WTC11 (cell line): ENCODE results near the gene TWIST2. TPM values are rescaled to one million over a fixed set of nuclear protein-coding genes. Genes with fewer than 3 reads are reported as not detected.

Experiments
- ATAC-seq: fragments of 200-7000 bp; cut with Tn5 transposase; 2 replicates; pipeline ENCODE4 v1.10.0; 2021; ENCODE audit warnings: mild to moderate bottlenecking, moderate library complexity
- CTCF ChIA-PET: fragments of 300-600 bp; sonication (Branson Sonifier 250); formaldehyde crosslinking; loops from one replicate; lab custom pipeline; 2021; ENCODE audit warnings: antibody characterized with exemption; lab: Charles Lee
- POLR2A ChIA-PET: fragments of 350-600 bp; sonication (Branson Sonifier 250); formaldehyde crosslinking; loops from one replicate; lab custom pipeline; 2021; ENCODE audit warnings: antibody characterized with exemption; lab: Charles Lee
- DNase-seq: peaks from one replicate; pipeline ENCODE4 v3.0.0; 2021; ENCODE audit warnings: low spot score
- H3K27ac Mint-ChIP-seq: 2 replicates; pipeline ENCODE4 v1.8.0; 2021; ENCODE audit warnings: mixed read lengths
- H3K27me3 Mint-ChIP-seq: 2 replicates; pipeline ENCODE4 v1.8.0; 2021; ENCODE audit warnings: low read depth, mild to moderate bottlenecking, moderate library complexity, mixed read lengths
- H3K36me3 Mint-ChIP-seq: 2 replicates; pipeline ENCODE4 v1.8.0; 2021; ENCODE audit warnings: mixed read lengths
- H3K4me1 Mint-ChIP-seq: 2 replicates; pipeline ENCODE4 v1.8.0; 2022; ENCODE audit warnings: mixed read lengths
- H3K4me3 Mint-ChIP-seq: 2 replicates; pipeline ENCODE4 v1.8.0; 2021; ENCODE audit warnings: mild to moderate bottlenecking, moderate library complexity, mixed read lengths
- H3K9me3 Mint-ChIP-seq: 2 replicates; pipeline ENCODE4 v1.8.0; 2021; ENCODE audit warnings: mixed read lengths
- ESRRA ChIP-seq: sonication (generic); formaldehyde crosslinking; IDR thresholded peaks from 2 replicates; pipeline ENCODE4 v1.8.1; 2022; ENCODE audit warnings: mild to moderate bottlenecking, missing genetic modification reagents, borderline replicate concordance
- FOXP1 ChIP-seq: sonication (generic); formaldehyde crosslinking; IDR thresholded peaks from 2 replicates; pipeline ENCODE4 v1.8.0; 2022; ENCODE audit warnings: missing genetic modification reagents, mild to moderate bottlenecking, moderate library complexity, borderline replicate concordance
- NR1H2 ChIP-seq: sonication (generic); formaldehyde crosslinking; IDR thresholded peaks from 2 replicates; pipeline ENCODE4 v1.9.0; 2021; ENCODE audit warnings: mild to moderate bottlenecking, moderate library complexity, missing genetic modification reagents
- OVOL2 ChIP-seq: fragments of 250-450 bp; sonication (Bioruptor Pico); IDR thresholded peaks from 2 replicates; pipeline ENCODE4 v1.9.0; 2021; ENCODE audit warnings: mild to moderate bottlenecking, borderline replicate concordance
- RELA ChIP-seq: sonication (generic); formaldehyde crosslinking; IDR thresholded peaks from 2 replicates; pipeline ENCODE4 v1.8.1; 2022; ENCODE audit warnings: missing genetic modification reagents, mild to moderate bottlenecking, borderline replicate concordance
- RORB ChIP-seq: fragments of 250-450 bp; sonication (Bioruptor Pico); IDR thresholded peaks from 2 replicates; pipeline ENCODE4 v1.9.0; 2021; ENCODE audit warnings: mild to moderate bottlenecking
- SMAD3 ChIP-seq: sonication (generic); formaldehyde crosslinking; IDR thresholded peaks from 2 replicates; pipeline ENCODE4 v1.8.0; 2022; ENCODE audit warnings: missing genetic modification reagents, mild to moderate bottlenecking, borderline replicate concordance
- TCF7 ChIP-seq: sonication (generic); formaldehyde crosslinking; IDR thresholded peaks from 2 replicates; pipeline ENCODE4 v1.8.0; 2022; ENCODE audit warnings: mild to moderate bottlenecking, low read depth, missing genetic modification reagents, moderate library complexity
- ZNF138 ChIP-seq: sonication (generic); formaldehyde crosslinking; conservative IDR thresholded peaks from 2 replicates; pipeline ENCODE4 v1.8.1; 2022; ENCODE audit warnings: mild to moderate bottlenecking, moderate library complexity, missing genetic modification reagents
- ZNF416 ChIP-seq: fragments of 250-450 bp; sonication (Bioruptor Pico); IDR thresholded peaks from 2 replicates; pipeline ENCODE4 v1.9.0; 2021; ENCODE audit warnings: mild to moderate bottlenecking, inconsistent platforms
- ZNF671 ChIP-seq: fragments of 250-450 bp; sonication (Bioruptor Pico); IDR thresholded peaks from 2 replicates; pipeline ENCODE4 v1.8.0; 2021; ENCODE audit warnings: mild to moderate bottlenecking
- total RNA-seq: library from RNA; stranded (reverse); gene quantifications from 3 replicates; pipeline ENCODE4 v1.2.3, GENCODE V29; 2021
- TF ChIP-seq, protein P1 (sequence below): sonication (generic); formaldehyde crosslinking; IDR thresholded peaks from 2 replicates; pipeline ENCODE4 v1.8.0; 2022; ENCODE audit warnings: mild to moderate bottlenecking, missing genetic modification reagents
- TF ChIP-seq, protein P2 (sequence below): sonication (generic); formaldehyde crosslinking; IDR thresholded peaks from 2 replicates; pipeline ENCODE4 v1.8.0; 2022; ENCODE audit warnings: mild to moderate bottlenecking, missing genetic modification reagents
- TF ChIP-seq, protein P3 (sequence below): sonication (generic); formaldehyde crosslinking; IDR thresholded peaks from 2 replicates; pipeline ENCODE4 v1.8.1; 2023; ENCODE audit warnings: mild to moderate bottlenecking, missing genetic modification reagents, moderate library complexity
- TF ChIP-seq, protein P4 (sequence below): sonication (generic); formaldehyde crosslinking; IDR thresholded peaks from 2 replicates; pipeline ENCODE4 v1.8.1; 2022; ENCODE audit warnings: low read depth, mild to moderate bottlenecking, moderate library complexity, missing genetic modification reagents, borderline replicate concordance
- TF ChIP-seq, protein P5 (sequence below): sonication (generic); formaldehyde crosslinking; IDR thresholded peaks from 2 replicates; pipeline ENCODE4 v1.8.1; 2023; ENCODE audit warnings: mild to moderate bottlenecking, missing genetic modification reagents
- TF ChIP-seq, protein P6 (sequence below): fragments of 250-450 bp; sonication (Bioruptor Pico); IDR thresholded peaks from 2 replicates; pipeline ENCODE4 v1.9.0; 2021; ENCODE audit warnings: mild to moderate bottlenecking

The TWIST2 gene
- total RNA-seq, 1 experiment from 2014 or later, result 5.7 TPM

DNA sequence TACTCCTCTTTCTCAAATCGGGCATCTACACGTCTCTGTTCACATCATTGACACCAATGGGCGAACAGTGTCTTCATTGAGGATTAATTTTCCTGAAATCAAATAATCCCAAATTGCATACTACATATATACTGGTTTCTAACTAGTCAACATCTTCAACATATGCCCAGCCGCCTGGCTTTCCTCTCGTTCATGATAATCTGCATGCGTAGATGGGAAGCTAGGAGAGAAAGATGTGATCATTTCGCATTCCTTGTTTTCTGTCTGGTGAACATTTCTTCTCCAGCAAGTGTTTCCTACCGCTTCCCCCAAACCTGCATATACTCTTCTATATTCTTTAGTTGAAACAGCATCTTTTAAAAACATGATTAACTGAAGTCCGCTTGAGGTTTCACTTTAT, 7.4 kb downstream of the TWIST2 start (continued):
- TF ChIP-seq, protein P1, sequence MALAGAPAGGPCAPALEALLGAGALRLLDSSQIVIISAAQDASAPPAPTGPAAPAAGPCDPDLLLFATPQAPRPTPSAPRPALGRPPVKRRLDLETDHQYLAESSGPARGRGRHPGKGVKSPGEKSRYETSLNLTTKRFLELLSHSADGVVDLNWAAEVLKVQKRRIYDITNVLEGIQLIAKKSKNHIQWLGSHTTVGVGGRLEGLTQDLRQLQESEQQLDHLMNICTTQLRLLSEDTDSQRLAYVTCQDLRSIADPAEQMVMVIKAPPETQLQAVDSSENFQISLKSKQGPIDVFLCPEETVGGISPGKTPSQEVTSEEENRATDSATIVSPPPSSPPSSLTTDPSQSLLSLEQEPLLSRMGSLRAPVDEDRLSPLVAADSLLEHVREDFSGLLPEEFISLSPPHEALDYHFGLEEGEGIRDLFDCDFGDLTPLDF (CRISPR knock-in tag), result no peak
- no peak for TF ChIP-seq NR1H2 (CRISPR knock-in tag)

DNA sequence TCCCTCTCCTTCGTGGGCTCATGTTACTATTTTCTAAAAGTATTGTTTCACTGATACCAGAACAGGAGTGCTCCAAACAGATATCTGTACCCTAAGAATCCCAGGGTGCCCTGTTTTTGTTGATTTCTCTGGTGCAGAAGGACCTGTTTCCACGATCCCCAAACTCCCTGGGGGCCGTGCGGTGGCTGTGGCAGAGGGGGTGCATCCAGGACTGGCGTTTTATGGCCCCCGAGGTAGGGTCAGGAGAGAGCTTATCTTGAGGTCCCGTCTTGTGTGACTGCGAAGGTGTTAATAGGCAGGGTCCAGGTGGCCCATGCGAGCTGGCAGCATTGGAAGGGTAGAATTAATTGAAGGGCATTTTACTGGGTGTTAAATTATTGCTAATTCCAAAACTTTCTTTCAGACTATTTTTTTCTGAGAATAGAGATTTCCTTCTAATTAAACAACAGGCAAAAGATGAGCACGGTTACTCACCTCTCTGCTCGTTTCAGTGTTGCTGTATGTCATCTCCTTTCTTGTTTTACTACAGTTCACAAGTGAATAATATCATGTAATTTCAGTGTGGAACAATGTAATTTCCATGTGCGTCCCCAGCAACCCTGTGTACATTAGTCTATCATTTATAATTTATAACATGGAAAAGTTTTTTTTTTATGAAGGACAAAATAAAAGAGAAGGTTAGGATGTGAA, 8.2 kb downstream of the TWIST2 start:
- ChIA-PET POLR2A (no interaction called here), CTCF (no interaction called here)
- no peak for TF ChIP-seq ESRRA
- TF ChIP-seq, protein P2, sequence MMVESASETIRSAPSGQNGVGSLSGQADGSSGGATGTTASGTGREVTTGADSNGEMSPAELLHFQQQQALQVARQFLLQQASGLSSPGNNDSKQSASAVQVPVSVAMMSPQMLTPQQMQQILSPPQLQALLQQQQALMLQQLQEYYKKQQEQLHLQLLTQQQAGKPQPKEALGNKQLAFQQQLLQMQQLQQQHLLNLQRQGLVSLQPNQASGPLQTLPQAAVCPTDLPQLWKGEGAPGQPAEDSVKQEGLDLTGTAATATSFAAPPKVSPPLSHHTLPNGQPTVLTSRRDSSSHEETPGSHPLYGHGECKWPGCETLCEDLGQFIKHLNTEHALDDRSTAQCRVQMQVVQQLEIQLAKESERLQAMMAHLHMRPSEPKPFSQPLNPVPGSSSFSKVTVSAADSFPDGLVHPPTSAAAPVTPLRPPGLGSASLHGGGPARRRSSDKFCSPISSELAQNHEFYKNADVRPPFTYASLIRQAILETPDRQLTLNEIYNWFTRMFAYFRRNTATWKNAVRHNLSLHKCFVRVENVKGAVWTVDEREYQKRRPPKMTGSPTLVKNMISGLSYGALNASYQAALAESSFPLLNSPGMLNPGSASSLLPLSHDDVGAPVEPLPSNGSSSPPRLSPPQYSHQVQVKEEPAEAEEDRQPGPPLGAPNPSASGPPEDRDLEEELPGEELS (CRISPR knock-in tag), result no peak
- no peak for TF ChIP-seq RELA (CRISPR knock-in tag)
- TF ChIP-seq FOXP1 (CRISPR knock-in tag), result no peak
- no peak for TF ChIP-seq TCF7
- TF ChIP-seq, protein P3, sequence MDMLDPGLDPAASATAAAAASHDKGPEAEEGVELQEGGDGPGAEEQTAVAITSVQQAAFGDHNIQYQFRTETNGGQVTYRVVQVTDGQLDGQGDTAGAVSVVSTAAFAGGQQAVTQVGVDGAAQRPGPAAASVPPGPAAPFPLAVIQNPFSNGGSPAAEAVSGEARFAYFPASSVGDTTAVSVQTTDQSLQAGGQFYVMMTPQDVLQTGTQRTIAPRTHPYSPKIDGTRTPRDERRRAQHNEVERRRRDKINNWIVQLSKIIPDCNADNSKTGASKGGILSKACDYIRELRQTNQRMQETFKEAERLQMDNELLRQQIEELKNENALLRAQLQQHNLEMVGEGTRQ, result no peak
- TF ChIP-seq, protein P4, sequence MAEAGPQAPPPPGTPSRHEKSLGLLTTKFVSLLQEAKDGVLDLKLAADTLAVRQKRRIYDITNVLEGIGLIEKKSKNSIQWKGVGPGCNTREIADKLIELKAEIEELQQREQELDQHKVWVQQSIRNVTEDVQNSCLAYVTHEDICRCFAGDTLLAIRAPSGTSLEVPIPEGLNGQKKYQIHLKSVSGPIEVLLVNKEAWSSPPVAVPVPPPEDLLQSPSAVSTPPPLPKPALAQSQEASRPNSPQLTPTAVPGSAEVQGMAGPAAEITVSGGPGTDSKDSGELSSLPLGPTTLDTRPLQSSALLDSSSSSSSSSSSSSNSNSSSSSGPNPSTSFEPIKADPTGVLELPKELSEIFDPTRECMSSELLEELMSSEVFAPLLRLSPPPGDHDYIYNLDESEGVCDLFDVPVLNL, result no peak
- TF ChIP-seq OVOL2 (CRISPR knock-in tag), result no peak
- TF ChIP-seq ZNF671 (CRISPR knock-in tag), result no peak
- TF ChIP-seq, protein P5, sequence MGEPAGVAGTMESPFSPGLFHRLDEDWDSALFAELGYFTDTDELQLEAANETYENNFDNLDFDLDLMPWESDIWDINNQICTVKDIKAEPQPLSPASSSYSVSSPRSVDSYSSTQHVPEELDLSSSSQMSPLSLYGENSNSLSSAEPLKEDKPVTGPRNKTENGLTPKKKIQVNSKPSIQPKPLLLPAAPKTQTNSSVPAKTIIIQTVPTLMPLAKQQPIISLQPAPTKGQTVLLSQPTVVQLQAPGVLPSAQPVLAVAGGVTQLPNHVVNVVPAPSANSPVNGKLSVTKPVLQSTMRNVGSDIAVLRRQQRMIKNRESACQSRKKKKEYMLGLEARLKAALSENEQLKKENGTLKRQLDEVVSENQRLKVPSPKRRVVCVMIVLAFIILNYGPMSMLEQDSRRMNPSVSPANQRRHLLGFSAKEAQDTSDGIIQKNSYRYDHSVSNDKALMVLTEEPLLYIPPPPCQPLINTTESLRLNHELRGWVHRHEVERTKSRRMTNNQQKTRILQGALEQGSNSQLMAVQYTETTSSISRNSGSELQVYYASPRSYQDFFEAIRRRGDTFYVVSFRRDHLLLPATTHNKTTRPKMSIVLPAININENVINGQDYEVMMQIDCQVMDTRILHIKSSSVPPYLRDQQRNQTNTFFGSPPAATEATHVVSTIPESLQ (CRISPR knock-in tag), result no peak
- TF ChIP-seq RORB, result no peak
- no peak for TF ChIP-seq ZNF138 (CRISPR knock-in tag)
- TF ChIP-seq SMAD3 (CRISPR knock-in tag), result no peak
- TF ChIP-seq ZNF416 (CRISPR knock-in tag), result no peak
- TF ChIP-seq, protein P6, sequence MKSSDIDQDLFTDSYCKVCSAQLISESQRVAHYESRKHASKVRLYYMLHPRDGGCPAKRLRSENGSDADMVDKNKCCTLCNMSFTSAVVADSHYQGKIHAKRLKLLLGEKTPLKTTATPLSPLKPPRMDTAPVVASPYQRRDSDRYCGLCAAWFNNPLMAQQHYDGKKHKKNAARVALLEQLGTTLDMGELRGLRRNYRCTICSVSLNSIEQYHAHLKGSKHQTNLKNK (CRISPR knock-in tag), result no peak
- Mint-ChIP-seq H3K36me3 (no peaks in the 10 kb centered on the region), H3K4me3 (no peak overlapping the region), H3K4me1 (peaks cover 20% of the 10 kb centered on the region), H3K9me3 (no peaks in the 10 kb centered on the region), H3K27me3 (peaks cover 18% of the 10 kb centered on the region), H3K27ac (no peak overlapping the region)
- no peak for ATAC-seq
- no peak for DNase-seq
